ENCODE data around the gene MRPS30. TPM values are rescaled to one million over a fixed set of nuclear protein-coding genes. Genes with fewer than 3 reads are reported as not detected.

Gene MRPS30
- total and polyA plus RNA-seq, 2 of the 4 experiments (the other 2 are of a cell fraction): 18.3 to 51.4 TPM

GRCh38 chr5:44769200-44769876, 39.4 kb upstream of the MRPS30 start:
- Histone ChIP-seq H3K56ac (ENCODE audit: extremely low read depth, insufficient read depth, low read length) (no peak overlapping the region), H3K27me3 (ENCODE audit: control insufficient read depth, insufficient read depth, low read length) (no peaks in the 10 kb centered on the region), H3K9me1 (ENCODE audit: insufficient read depth, low read length) (no peaks in the 10 kb centered on the region), H4K8ac (ENCODE audit: low read depth in 2 of 2, low read length in 2 of 2) (no peak overlapping the region), H2BK20ac (ENCODE audit: low read depth, low read length) (no peak overlapping the region), H3K9me3 (ENCODE audit: control insufficient read depth, insufficient read depth, low read length) (no peaks in the 10 kb centered on the region), H3K27ac (ENCODE audit: insufficient read depth, low read length) (no peak overlapping the region), H2BK15ac (ENCODE audit: low read depth, low read length) (no peak overlapping the region), H3K4ac (ENCODE audit: low read depth, low read length) (no peak overlapping the region), H3K4me3 (ENCODE audit: insufficient read depth, low read depth, low read length) (no peak overlapping the region), H2AFZ (replicated peaks; ENCODE audit: low read length, poor library complexity) (no peak overlapping the region), H2AK5ac (ENCODE audit: low read depth, low read length) (no peak overlapping the region), H2AK9ac (replicated peaks; ENCODE audit: low read depth, low read length, poor library complexity) (no peak overlapping the region), H4K20me1 (ENCODE audit: insufficient read depth, low read length) (no peaks in the 10 kb centered on the region), H3K4me2 (ENCODE audit: low read depth, low read length) (no peak overlapping the region), H3K79me1 (ENCODE audit: low read depth in 1 of 2, low read length in 2 of 2) (no peaks in the 10 kb centered on the region), H4K91ac (ENCODE audit: insufficient read depth, low read depth, low read length) (no peak overlapping the region), H3K23ac (ENCODE audit: low read depth, low read length) (no peak overlapping the region), H3K4me1 (ENCODE audit: control insufficient read depth, insufficient read depth, low read length) (no peaks in the 10 kb centered on the region), H3K14ac (replicated peaks; ENCODE audit: low read depth, low read length) (no peak overlapping the region), H2BK5ac (ENCODE audit: low read depth, low read length, poor library complexity, severe bottlenecking) (no peak overlapping the region), H3K9ac (ENCODE audit: low read depth, low read length) (no peak overlapping the region), H3K18ac (ENCODE audit: low read depth, low read length) (no peak overlapping the region), H2BK120ac (ENCODE audit: low read depth, low read length) (no peak overlapping the region), H3K36me3 (ENCODE audit: control insufficient read depth, insufficient read depth, low read length) (no peaks in the 10 kb centered on the region), H4K5ac (ENCODE audit: low read depth, low read length) (no peak overlapping the region)
- dilution Hi-C loops (cut with HindIII; ENCODE audit: low sequenced_read_pairs, unreplicated experiment): no loop called here
- DNase-seq (no peak), ATAC-seq (ENCODE audit: low read depth) (no peak)
- CTCF ChIA-PET: no interaction called here
- in situ Hi-C loops (cut with MboI; ENCODE audit: low sequenced_read_pairs): no loop called here
- intact Hi-C loops (cut with micrococcal nuclease): no loop called here
- 0 out of 2 replicates have a peak, but pooled peaks have one; percentile 1 for TF ChIP-seq CEBPB (IDR thresholded peaks at IDR 0.05; ENCODE audit: low read depth, low read length)
- no peak for TF ChIP-seq RCOR1 (IDR thresholded peaks at IDR 0.05; ENCODE audit: insufficient replicate concordance, low read length)
- POLR2A ChIA-PET (ENCODE audit: unreplicated experiment): interaction anchor here (0.5 kb wide), 1 partner anchor 11 kb away, joined by 3 read pairs; no protein-coding TSS in a partner anchor
- no TSS peak for BruUV-seq (replicated peaks)
- WGBS, 2 experiments (ENCODE audit: extremely low coverage in 2 of 2, insufficient read length in 1 of 2): no CpG with 5 or more reads among the region's 2 CpGs

Data from IMR-90 (cell line).